IMR-90 (cell line): ENCODE measurements around the gene ARAP3. TPM values are rescaled to one million over a fixed set of nuclear protein-coding genes. Genes with fewer than 3 reads are reported as not detected.
A peak's percentile ranks its signal among the peaks of the same experiment; 100 is the strongest.

Experiments used
- ATAC-seq: fragments of 200-7000 bp; cut with Tn5 transposase; 2 replicates; pipeline ENCODE4 v1.9.1; 2020; ENCODE audit warnings: low read depth, mild to moderate bottlenecking, moderate library complexity
- BruUV-seq: library from RNA; stranded (reverse); fragments of 400-500 nt; replicated peaks from 2 replicates; lab custom pipeline; 2021; lab: Mats Ljungman, UMichigan
- CTCF ChIA-PET: fragments of 300-600 bp; formaldehyde crosslinking; extraction: SDS; loops from one replicate; lab custom pipeline; 2021; ENCODE audit warnings: antibody characterized with exemption; lab: Yijun Ruan, JAX
- POLR2A ChIA-PET: fragments of 300-600 bp; sonication (Branson Sonifier 250); formaldehyde crosslinking; loops from one replicate; lab custom pipeline; 2022; ENCODE audit warnings: antibody characterized with exemption; ENCODE audit not compliant: unreplicated experiment; lab: Charles Lee
- DNase-seq: peaks from one replicate; pipeline ENCODE4 v3.0.0; 2013
- H2AFZ ChIP-seq: replicated peaks from 2 replicates; pipeline ENCODE3; 2013; ENCODE audit warnings: low read length, mild to moderate bottlenecking; ENCODE audit not compliant: poor library complexity
- H2AK5ac ChIP-seq: 2 replicates; pipeline ENCODE4 v1.6.1; 2013; ENCODE audit warnings: low read depth, low read length, inconsistent platforms
- H2AK9ac ChIP-seq: replicated peaks from 2 replicates; pipeline ENCODE3; 2013; ENCODE audit warnings: mild to moderate bottlenecking, low read depth, low read length, moderate library complexity; ENCODE audit not compliant: poor library complexity
- H2BK120ac ChIP-seq: 2 replicates; pipeline ENCODE4 v1.6.1; 2013; ENCODE audit warnings: low read depth, low read length, inconsistent platforms
- H2BK15ac ChIP-seq: 3 replicates; pipeline ENCODE4 v1.6.1; 2013; ENCODE audit warnings: low read depth, low read length, inconsistent platforms
- H2BK20ac ChIP-seq: 2 replicates; pipeline ENCODE4 v1.6.1; 2013; ENCODE audit warnings: low read depth, mild to moderate bottlenecking, inconsistent platforms, low read length, moderate library complexity
- H2BK5ac ChIP-seq: 2 replicates; pipeline ENCODE4 v1.6.1; 2013; ENCODE audit warnings: mild to moderate bottlenecking, low read depth, low read length, inconsistent platforms; ENCODE audit not compliant: poor library complexity, severe bottlenecking
- H3K14ac ChIP-seq: replicated peaks from 2 replicates; pipeline ENCODE4 v1.6.1; 2013; ENCODE audit warnings: low read depth, low read length, inconsistent platforms
- H3K18ac ChIP-seq: 2 replicates; pipeline ENCODE4 v1.6.1; 2013; ENCODE audit warnings: low read depth, low read length, control low read depth
- H3K23ac ChIP-seq: 2 replicates; pipeline ENCODE4 v1.6.1; 2013; ENCODE audit warnings: low read depth, low read length, inconsistent platforms
- H3K27ac ChIP-seq: 2 replicates; pipeline ENCODE4 v1.5.1; 2013; ENCODE audit warnings: mild to moderate bottlenecking, control low read depth, low read length; ENCODE audit not compliant: insufficient read depth
- H3K27me3 ChIP-seq: 2 replicates; pipeline ENCODE4 v1.6.1; 2013; ENCODE audit warnings: low read length; ENCODE audit not compliant: control insufficient read depth, insufficient read depth
- H3K36me3 ChIP-seq: 2 replicates; pipeline ENCODE4 v1.6.1; 2013; ENCODE audit warnings: low read length, mixed read lengths; ENCODE audit not compliant: control insufficient read depth, insufficient read depth
- H3K4ac ChIP-seq: 2 replicates; pipeline ENCODE4 v1.6.1; 2013; ENCODE audit warnings: low read depth, low read length, inconsistent platforms
- H3K4me1 ChIP-seq: 2 replicates; pipeline ENCODE4 v1.6.1; 2013; ENCODE audit warnings: low read length, mixed read lengths; ENCODE audit not compliant: control insufficient read depth, insufficient read depth
- H3K4me2 ChIP-seq: 2 replicates; pipeline ENCODE4 v1.6.1; 2013; ENCODE audit warnings: low read depth, mild to moderate bottlenecking, control low read depth, low read length, moderate library complexity
- H3K4me3 ChIP-seq: 2 replicates; pipeline ENCODE4 v1.5.1; 2013; ENCODE audit warnings: low read depth, mild to moderate bottlenecking, control low read depth, low read length, moderate library complexity; ENCODE audit not compliant: insufficient read depth
- H3K56ac ChIP-seq: 2 replicates; pipeline ENCODE4 v1.6.1; 2013; ENCODE audit warnings: low read length, inconsistent platforms; ENCODE audit not compliant: insufficient read depth; ENCODE audit errors: extremely low read depth
- H3K79me1 ChIP-seq, 2 experiments: 2 replicates each; pipeline ENCODE4 v1.6.1; 2013; ENCODE audit warnings: low read length in 2 of 2, inconsistent platforms in 1 of 2, low read depth in 1 of 2
- H3K9ac ChIP-seq: 2 replicates; pipeline ENCODE4 v1.6.1; 2013; ENCODE audit warnings: low read depth, low read length, control low read depth
- H3K9me1 ChIP-seq: 2 replicates; pipeline ENCODE4 v1.6.1; 2013; ENCODE audit warnings: low read length, inconsistent platforms; ENCODE audit not compliant: insufficient read depth
- H3K9me3 ChIP-seq: 2 replicates; pipeline ENCODE4 v1.6.1; 2013; ENCODE audit warnings: low read length; ENCODE audit not compliant: control insufficient read depth, insufficient read depth
- H4K20me1 ChIP-seq: 2 replicates; pipeline ENCODE4 v1.6.1; 2013; ENCODE audit warnings: low read length, inconsistent platforms; ENCODE audit not compliant: insufficient read depth
- H4K5ac ChIP-seq: 2 replicates; pipeline ENCODE4 v1.6.1; 2013; ENCODE audit warnings: mild to moderate bottlenecking, low read depth, low read length, control low read depth
- H4K8ac ChIP-seq, 2 experiments: 2 replicates each; pipeline ENCODE4 v1.6.1; 2013; ENCODE audit warnings: low read depth in 2 of 2, low read length in 2 of 2, control low read depth in 1 of 2, inconsistent platforms in 1 of 2
- H4K91ac ChIP-seq: 2 replicates; pipeline ENCODE4 v1.6.1; 2013; ENCODE audit warnings: low read depth, low read length, inconsistent platforms; ENCODE audit not compliant: insufficient read depth
- MAFK ChIP-seq: IDR thresholded peaks from 2 replicates; pipeline ENCODE4 v1.6.1; 2012; ENCODE audit warnings: low read depth, low read length, improper control_type of control experiment
- MAZ ChIP-seq: IDR thresholded peaks from 2 replicates; pipeline ENCODE4 v1.6.1; 2012; ENCODE audit warnings: low read depth, mild to moderate bottlenecking, low read length, improper control_type of control experiment, moderate library complexity, borderline replicate concordance
- RAD21 ChIP-seq: IDR thresholded peaks from 2 replicates; pipeline ENCODE4 v1.6.1; 2012; ENCODE audit warnings: low read length, improper control_type of control experiment
- SMC3 ChIP-seq: fragments of 150-350 bp; IDR thresholded peaks from 2 replicates; pipeline ENCODE4 v1.6.1; 2016; ENCODE audit warnings: low read depth, mild to moderate bottlenecking, antibody characterized with exemption, low read length, moderate library complexity
- WGBS, 2 experiments: methylation state at CpG; one replicate each; pipeline versions ENCODE4 v1.1.5 to v1.1.7; 2013; ENCODE audit warnings: missing lambda C conversion rate in 2 of 2; ENCODE audit not compliant: insufficient read length in 1 of 2; ENCODE audit errors: extremely low coverage in 2 of 2; 5-methylcytosine and 5-hydroxymethylcytosine counted together
- dilution Hi-C: fragments of 300-500 bp; cut with HindIII; formaldehyde crosslinking; loops from one replicate; pipeline ENCODE4 v1.14.3; 2018; ENCODE audit warnings: low sequenced_read_pairs; ENCODE audit not compliant: unreplicated experiment
- in situ Hi-C: fragments of 300-500 bp; cut with MboI; formaldehyde crosslinking; loops from 3 replicates; pipeline ENCODE4 v1.14.3; 2019; ENCODE audit warnings: low sequenced_read_pairs, inconsistent platforms, mixed read lengths
- intact Hi-C: fragments of 100-400 bp; cut with micrococcal nuclease; formaldehyde crosslinking; loops from 2 replicates; pipeline ENCODE4 v1.10.0; 2022
- polyA plus RNA-seq, 3 experiments: library from polyadenylated mRNA; depleted of rRNA; stranded (reverse); fragments of >200 nt; gene quantifications; 2 replicates each; pipeline ENCODE4 v1.2.3, GENCODE V29; 2012; ENCODE audit warnings: low replicate concordance in 1 of 3
- total RNA-seq: library from RNA; depleted of rRNA; stranded (reverse); fragments of >200 nt; gene quantifications from 2 replicates; pipeline ENCODE4 v1.2.3, GENCODE V29; 2012
- TF ChIP-seq, protein P1 (sequence below): conservative IDR thresholded peaks from 2 replicates; pipeline ENCODE4 v1.5.1; 2012; ENCODE audit warnings: mild to moderate bottlenecking, low read depth, low read length, improper control_type of control experiment

ARAP3 gene
- total and polyA plus RNA-seq, 2 of the 4 experiments (the other 2 are of a cell fraction), result 2.2 to 6.9 TPM

DNA sequence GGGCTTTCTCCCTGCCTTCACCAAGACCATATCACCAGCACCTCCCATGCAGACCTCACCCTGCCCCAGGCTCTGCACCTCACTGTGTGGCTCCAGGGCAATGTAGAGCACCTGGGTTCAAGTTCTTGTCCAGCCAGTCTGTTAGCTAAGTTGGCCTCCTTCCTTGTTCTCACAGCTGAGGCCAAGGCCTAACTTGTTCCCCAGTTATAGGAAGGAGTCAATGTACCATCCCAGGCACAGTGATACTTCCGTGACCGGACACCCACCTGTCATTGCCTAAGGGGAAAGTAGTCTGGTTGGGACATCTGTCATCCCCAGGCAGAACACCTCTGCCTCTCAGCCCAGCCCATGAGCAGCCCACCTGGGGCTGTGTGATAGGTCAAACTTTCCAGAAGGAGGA, 14.4 kb upstream of the ARAP3 start:
- in situ Hi-C loops, result loop anchor here (5.0 to 25.0 kb wide), 2 partner anchors 186 to 416 kb away; partner anchors contain the start of gene NDFIP1

More for the DNA sequence above, 14.4 kb upstream of the ARAP3 start:
- DNase-seq (no peak), ATAC-seq (no peak)
- H3K36me3 ChIP-seq, result no peaks in the 10 kb centered on the region
- POLR2A ChIA-PET, result no interaction called here
- no peak overlapping the region for H3K4me2 ChIP-seq
- no peak overlapping the region for H2BK5ac ChIP-seq
- H3K9me1 ChIP-seq, result no peaks in the 10 kb centered on the region; the same call in 1 of the 2 replicates
- CTCF ChIA-PET, result interaction anchor here (1.7 to 4.7 kb wide), 2 partner anchors 183 to 265 kb away, joined by 6 to 26 read pairs; no protein-coding TSS in a partner anchor
- H3K79me1 ChIP-seq, result no peaks in the 10 kb centered on the region
- peak overlapping the region; percentile 18 for H2AK9ac ChIP-seq
- H3K4me3 ChIP-seq, result no peak overlapping the region
- no peak overlapping the region for H3K18ac ChIP-seq
- no peaks in the 10 kb centered on the region for H3K9me3 ChIP-seq
- H3K27ac ChIP-seq, result no peak overlapping the region
- no peak overlapping the region for H2AK5ac ChIP-seq
- H2BK15ac ChIP-seq, result no peak overlapping the region
- H4K8ac ChIP-seq, result no peak overlapping the region
- peak overlapping the region; percentile 36; the same call in 1 of the 2 replicates for H3K23ac ChIP-seq
- peaks cover 62% of the 10 kb centered on the region for H3K27me3 ChIP-seq
- no peaks in the 10 kb centered on the region; the same call in 1 of the 2 replicates for H3K4me1 ChIP-seq
- intact Hi-C loops, result no loop called here
- H3K56ac ChIP-seq, result no peak overlapping the region
- H4K5ac ChIP-seq, result no peak overlapping the region
- no TSS peak for BruUV-seq
- H3K9ac ChIP-seq, result no peak overlapping the region
- H4K91ac ChIP-seq, result no peak overlapping the region
- no peaks in the 10 kb centered on the region; the same call in none of the 2 replicates for H4K20me1 ChIP-seq
- no peak for TF ChIP-seq MAFK
- no peak for TF ChIP-seq SMC3
- TF ChIP-seq RAD21, result no peak
- no peak for TF ChIP-seq MAZ
- TF ChIP-seq, protein P1, sequence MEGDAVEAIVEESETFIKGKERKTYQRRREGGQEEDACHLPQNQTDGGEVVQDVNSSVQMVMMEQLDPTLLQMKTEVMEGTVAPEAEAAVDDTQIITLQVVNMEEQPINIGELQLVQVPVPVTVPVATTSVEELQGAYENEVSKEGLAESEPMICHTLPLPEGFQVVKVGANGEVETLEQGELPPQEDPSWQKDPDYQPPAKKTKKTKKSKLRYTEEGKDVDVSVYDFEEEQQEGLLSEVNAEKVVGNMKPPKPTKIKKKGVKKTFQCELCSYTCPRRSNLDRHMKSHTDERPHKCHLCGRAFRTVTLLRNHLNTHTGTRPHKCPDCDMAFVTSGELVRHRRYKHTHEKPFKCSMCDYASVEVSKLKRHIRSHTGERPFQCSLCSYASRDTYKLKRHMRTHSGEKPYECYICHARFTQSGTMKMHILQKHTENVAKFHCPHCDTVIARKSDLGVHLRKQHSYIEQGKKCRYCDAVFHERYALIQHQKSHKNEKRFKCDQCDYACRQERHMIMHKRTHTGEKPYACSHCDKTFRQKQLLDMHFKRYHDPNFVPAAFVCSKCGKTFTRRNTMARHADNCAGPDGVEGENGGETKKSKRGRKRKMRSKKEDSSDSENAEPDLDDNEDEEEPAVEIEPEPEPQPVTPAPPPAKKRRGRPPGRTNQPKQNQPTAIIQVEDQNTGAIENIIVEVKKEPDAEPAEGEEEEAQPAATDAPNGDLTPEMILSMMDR, result no peak
- no peak overlapping the region for H3K14ac ChIP-seq
- no peak overlapping the region for H2BK120ac ChIP-seq
- H2BK20ac ChIP-seq, result no peak overlapping the region
- H2AFZ ChIP-seq, result peak overlapping the region; percentile 44
- H3K4ac ChIP-seq, result no peak overlapping the region
- dilution Hi-C loops, result no loop called here
- WGBS, 2 experiments, result no CpG with 5 or more reads among the region's 2 CpGs
